KMS-11 (cell line): ENCODE data around the gene FADS3.

Experiments
- H2AFZ ChIP-seq: fragments of 200-600 bp; sonication (generic); 2 replicates; pipeline ENCODE4 v1.6.1; 2016; ENCODE audit warnings: antibody characterized with exemption, mixed run types, low read depth
- H3K27ac ChIP-seq: fragments of 200-600 bp; sonication (generic); 2 replicates; pipeline ENCODE4 v1.6.1; 2016; ENCODE audit warnings: mild to moderate bottlenecking, mixed run types
- H3K27me3 ChIP-seq: fragments of 200-600 bp; sonication (generic); 2 replicates; pipeline ENCODE4 v1.6.1; 2017; ENCODE audit warnings: mild to moderate bottlenecking, low read depth, mixed run types, moderate library complexity; ENCODE audit not compliant: insufficient read depth
- H3K36me3 ChIP-seq: fragments of 200-600 bp; sonication (generic); 2 replicates; pipeline ENCODE4 v1.6.1; 2017; ENCODE audit warnings: mild to moderate bottlenecking, mixed run types; ENCODE audit not compliant: insufficient read depth
- H3K4me1 ChIP-seq: fragments of 200-600 bp; sonication (generic); 2 replicates; pipeline ENCODE4 v1.6.1; 2016; ENCODE audit warnings: mild to moderate bottlenecking, low read depth, mixed run types; ENCODE audit not compliant: poor library complexity, severe bottlenecking
- H3K4me2 ChIP-seq: fragments of 200-600 bp; sonication (generic); 2 replicates; pipeline ENCODE4 v1.7.0; 2016; ENCODE audit warnings: mild to moderate bottlenecking, mixed run types
- H3K4me3 ChIP-seq: fragments of 200-600 bp; sonication (generic); IDR thresholded peaks from 2 replicates; pipeline ENCODE4 v1.6.1; 2017; ENCODE audit warnings: low read depth, low read length, mixed read lengths; ENCODE audit not compliant: insufficient read depth
- H3K79me2 ChIP-seq: fragments of 200-600 bp; sonication (generic); 2 replicates; pipeline ENCODE4 v1.6.1; 2016; ENCODE audit warnings: low read depth, mixed run types; ENCODE audit not compliant: insufficient read depth
- H3K9ac ChIP-seq: fragments of 200-600 bp; sonication (generic); 2 replicates; pipeline ENCODE4 v1.6.1; 2016; ENCODE audit warnings: mild to moderate bottlenecking, mixed run types
- H4K20me1 ChIP-seq: fragments of 200-600 bp; sonication (generic); 2 replicates; pipeline ENCODE4 v1.6.1; 2016; ENCODE audit warnings: mild to moderate bottlenecking, mixed run types; ENCODE audit not compliant: insufficient read depth
- CTCF ChIP-seq: fragments of 200-600 bp; sonication (generic); conservative IDR thresholded peaks from 2 replicates; pipeline ENCODE4 v1.6.1; 2017; ENCODE audit warnings: low read depth, mild to moderate bottlenecking, antibody characterized with exemption, low read length, moderate library complexity, mixed read lengths

The FADS3 gene

GRCh38 chr11:61874853-61875252 lies 16.5 kb downstream of the FADS3 start:
- TF ChIP-seq CTCF, result no peak
- no peak overlapping the region for H3K4me2 ChIP-seq
- H3K79me2 ChIP-seq, result no peaks in the 10 kb centered on the region

DNA sequence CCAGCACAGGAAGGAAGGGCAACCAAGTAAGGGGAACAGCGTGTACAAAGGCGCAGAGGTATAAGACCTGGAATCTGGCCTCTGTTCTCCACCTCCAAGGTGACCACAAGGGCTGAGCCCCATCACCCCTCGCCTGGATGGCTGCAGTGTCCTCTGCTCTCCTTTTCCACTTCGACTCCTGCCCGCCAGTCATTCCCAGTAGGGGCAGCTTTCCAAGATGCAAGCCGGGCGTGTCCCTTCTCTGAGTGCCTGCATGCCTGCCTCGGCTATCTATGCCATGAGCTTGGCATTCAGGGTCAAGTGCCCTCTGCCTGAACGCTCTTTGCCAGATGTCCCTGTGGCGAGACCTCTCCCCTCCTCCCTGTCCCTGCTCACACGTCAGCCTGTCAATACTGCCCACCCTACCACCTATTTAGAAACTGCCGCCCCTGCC lies 17.0 kb downstream of the FADS3 start:
- Histone ChIP-seq H3K4me2 (no peak overlapping the region), H3K36me3 (no peaks in the 10 kb centered on the region), H3K4me1 (no peaks in the 10 kb centered on the region), H3K79me2 (no peaks in the 10 kb centered on the region), H4K20me1 (no peaks in the 10 kb centered on the region), H3K4me3 (no peak overlapping the region), H2AFZ (no peak overlapping the region), H3K9ac (no peak overlapping the region), H3K27me3 (no peaks in the 10 kb centered on the region), H3K27ac (no peak overlapping the region)
- TF ChIP-seq CTCF, result no peak

More at GRCh38 chr11:61874853-61875252, 16.5 kb downstream of the FADS3 start:
- H4K20me1 ChIP-seq, result no peaks in the 10 kb centered on the region
- H2AFZ ChIP-seq, result no peak overlapping the region
- no peak overlapping the region for H3K27ac ChIP-seq
- H3K4me3 ChIP-seq, result no peak overlapping the region
- no peaks in the 10 kb centered on the region for H3K36me3 ChIP-seq
- no peaks in the 10 kb centered on the region for H3K4me1 ChIP-seq
- no peaks in the 10 kb centered on the region for H3K27me3 ChIP-seq
- H3K9ac ChIP-seq, result no peak overlapping the region

GRCh38 chr11:61873588-61874376 lies 17.6 kb downstream of the FADS3 start:
- Histone ChIP-seq H3K27me3 (no peaks in the 10 kb centered on the region), H3K9ac (no peak overlapping the region), H2AFZ (no peak overlapping the region), H3K4me3 (no peak overlapping the region), H3K4me1 (no peaks in the 10 kb centered on the region), H3K4me2 (no peak overlapping the region), H3K79me2 (no peaks in the 10 kb centered on the region), H4K20me1 (no peaks in the 10 kb centered on the region), H3K27ac (no peak overlapping the region), H3K36me3 (no peaks in the 10 kb centered on the region)
- TF ChIP-seq CTCF, result no peak

GRCh38 chr11:61872935-61873565 lies 18.3 kb downstream of the FADS3 start:
- Histone ChIP-seq H3K27ac (no peak overlapping the region), H3K4me3 (no peak overlapping the region), H3K4me2 (no peak overlapping the region), H3K27me3 (no peaks in the 10 kb centered on the region), H3K9ac (no peak overlapping the region), H3K79me2 (no peaks in the 10 kb centered on the region), H3K36me3 (no peaks in the 10 kb centered on the region), H3K4me1 (no peaks in the 10 kb centered on the region), H2AFZ (no peak overlapping the region), H4K20me1 (no peaks in the 10 kb centered on the region)
- TF ChIP-seq CTCF, result no peak
